Measurements from ENCODE around the gene NGEF.

DNA sequence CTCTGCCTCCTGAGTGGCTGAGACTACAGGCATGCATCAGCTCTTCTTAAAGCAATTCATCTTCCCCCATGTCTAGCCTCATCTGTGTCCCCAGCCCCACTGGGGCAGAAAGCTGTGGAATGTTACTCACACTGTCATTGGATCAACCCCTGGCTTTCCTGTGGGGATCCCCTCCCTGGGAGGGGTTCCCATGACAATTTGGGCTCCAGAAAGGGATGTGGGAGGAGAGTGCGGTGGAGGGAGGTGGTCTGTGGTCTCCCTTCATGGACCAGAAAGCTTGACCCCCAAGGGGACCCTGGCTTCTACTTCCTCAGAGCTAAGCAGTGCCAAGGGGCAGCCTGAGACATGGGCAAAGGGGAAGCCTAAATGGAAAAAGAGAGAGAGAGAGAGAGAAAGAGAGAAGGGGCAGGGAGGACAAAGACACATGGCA, 1.3 kb downstream of the NGEF start:
- TF ChIP-seq POLR2A (IDR thresholded peaks at IDR 0.05; ENCODE audit: low read length) (no peak), GATA1 (IDR thresholded peaks at IDR 0.05; ENCODE audit: low read depth, low read length) (no peak)

Measured in erythroblast (primary cell).